Right lung (tissue), 10 donors: ENCODE measurements around the gene ZNF692. TPM values are rescaled to one million over a fixed set of nuclear protein-coding genes. Genes with fewer than 3 reads are reported as not detected.
"Not testable (repeated sequence)": the region's sequence is repeated elsewhere in the genome, so short reads cannot be mapped to it uniquely, and the experiment has no call there.

Source experiments
- DNase-seq, 2 donors: peaks; one replicate each; pipeline ENCODE4 v3.0.0-alpha.2; 2013
- long read RNA-seq, 8 donors: transcript quantifications; one replicate each; lab custom pipeline, GENCODE V29; 2026
- polyA plus RNA-seq, 5 donors: library from polyadenylated mRNA; unstranded; fragments of 120-200 nt; gene quantifications; one replicate each; pipeline versions ENCODE4 v1.2.1 to v1.2.3, GENCODE V29; 2013; ENCODE audit warnings: inconsistent platforms in 1 of 5, low replicate concordance in 1 of 5; ENCODE audit not compliant: insufficient read length in 5 of 5, insufficient read depth in 1 of 5

ZNF692 gene, protein sequence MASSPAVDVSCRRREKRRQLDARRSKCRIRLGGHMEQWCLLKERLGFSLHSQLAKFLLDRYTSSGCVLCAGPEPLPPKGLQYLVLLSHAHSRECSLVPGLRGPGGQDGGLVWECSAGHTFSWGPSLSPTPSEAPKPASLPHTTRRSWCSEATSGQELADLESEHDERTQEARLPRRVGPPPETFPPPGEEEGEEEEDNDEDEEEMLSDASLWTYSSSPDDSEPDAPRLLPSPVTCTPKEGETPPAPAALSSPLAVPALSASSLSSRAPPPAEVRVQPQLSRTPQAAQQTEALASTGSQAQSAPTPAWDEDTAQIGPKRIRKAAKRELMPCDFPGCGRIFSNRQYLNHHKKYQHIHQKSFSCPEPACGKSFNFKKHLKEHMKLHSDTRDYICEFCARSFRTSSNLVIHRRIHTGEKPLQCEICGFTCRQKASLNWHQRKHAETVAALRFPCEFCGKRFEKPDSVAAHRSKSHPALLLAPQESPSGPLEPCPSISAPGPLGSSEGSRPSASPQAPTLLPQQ
- polyA plus RNA-seq: 10 to 100 TPM; 47.5 to 69.4 (median 56.3) TPM
- long read RNA-seq, donor 1, partial matches to known transcripts: 0 of 14 reads
- long read RNA-seq, donor 1, other reads (novel, unspliced or antisense): 0 of 14 reads
- long read RNA-seq, donor 2, partial matches to known transcripts: 0 of 4 reads
- long read RNA-seq, donor 2, other reads (novel, unspliced or antisense): 0 of 4 reads
- long read RNA-seq, donor 3, partial matches to known transcripts: 0 of 7 reads
- long read RNA-seq, donor 3, other reads (novel, unspliced or antisense): 0 of 7 reads
- long read RNA-seq, donor 4, partial matches to known transcripts: 6 of 10 reads
- long read RNA-seq, donor 4, other reads (novel, unspliced or antisense): 0 of 10 reads
- long read RNA-seq, donor 5, partial matches to known transcripts: 5 of 12 reads
- long read RNA-seq, donor 5, other reads (novel, unspliced or antisense): 0 of 12 reads
- long read RNA-seq, donor 6, transcript ZNF692-221 (2 exons, 1,031 nt): major isoform, 7 of 9 reads
- long read RNA-seq, donor 6, partial matches to known transcripts: 0 of 9 reads
- long read RNA-seq, donor 6, other reads (novel, unspliced or antisense): 0 of 9 reads
- long read RNA-seq, donor 7, partial matches to known transcripts: 0 of 6 reads
- long read RNA-seq, donor 7, other reads (novel, unspliced or antisense): 0 of 6 reads
- long read RNA-seq, donor 8, partial matches to known transcripts: 0 of 1 reads
- long read RNA-seq, donor 8, other reads (novel, unspliced or antisense): 0 of 1 reads

DNA sequence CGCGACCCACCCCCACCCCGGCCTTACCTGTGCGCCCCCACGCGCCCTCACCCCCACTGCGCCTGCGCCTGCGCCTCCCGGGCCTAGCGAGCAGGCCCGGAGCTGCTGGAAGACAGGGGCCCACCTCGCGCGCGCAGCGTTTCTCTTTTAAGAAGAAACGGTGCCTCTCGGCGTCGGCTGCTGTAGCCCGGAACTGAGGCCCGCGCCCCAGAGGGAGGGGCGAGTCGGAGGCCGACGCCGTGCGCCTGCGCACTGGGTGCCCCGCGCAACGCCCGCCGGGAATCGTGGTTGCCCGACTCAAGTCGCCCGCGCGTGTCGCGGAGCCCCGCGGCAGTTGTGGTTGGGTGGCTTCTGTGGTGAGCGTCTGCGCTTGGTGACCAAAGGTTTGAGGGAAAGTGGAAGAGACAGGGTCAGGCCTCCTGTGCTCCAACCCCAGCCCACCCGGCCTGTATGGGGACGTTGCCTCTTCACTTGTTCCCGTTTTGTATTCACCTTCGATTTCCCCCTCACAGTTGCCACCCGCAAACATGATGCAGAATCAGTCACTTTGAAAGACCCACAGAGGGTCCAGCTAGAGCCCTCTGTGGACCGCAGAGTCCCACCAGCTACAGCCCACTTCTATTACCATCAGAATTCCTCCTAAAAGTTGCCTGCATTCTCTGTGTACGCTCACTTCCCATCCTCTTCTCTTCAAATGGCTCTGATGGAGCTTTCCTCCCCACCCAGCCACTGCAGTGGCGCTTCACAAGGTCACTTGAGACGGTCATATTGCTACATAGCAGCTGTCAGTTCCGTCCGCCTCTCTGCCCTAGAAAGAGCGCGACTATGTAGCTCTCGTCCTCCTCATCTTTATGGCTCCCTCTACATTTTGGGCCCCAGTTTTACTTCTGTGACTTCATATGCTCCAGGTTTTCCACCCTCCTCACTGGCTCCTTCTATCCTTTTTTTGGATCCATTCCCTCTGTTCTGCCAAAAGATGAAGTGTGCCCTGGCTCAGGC lies at the start of gene ZNF692:
TSS of gene ZNF692 (minus strand) at position 195 of the 999 bp plus-strand sequence. CDS start 776 bp downstream, outside the sequence.
- peak; percentile 95 for DNase-seq

DNA sequence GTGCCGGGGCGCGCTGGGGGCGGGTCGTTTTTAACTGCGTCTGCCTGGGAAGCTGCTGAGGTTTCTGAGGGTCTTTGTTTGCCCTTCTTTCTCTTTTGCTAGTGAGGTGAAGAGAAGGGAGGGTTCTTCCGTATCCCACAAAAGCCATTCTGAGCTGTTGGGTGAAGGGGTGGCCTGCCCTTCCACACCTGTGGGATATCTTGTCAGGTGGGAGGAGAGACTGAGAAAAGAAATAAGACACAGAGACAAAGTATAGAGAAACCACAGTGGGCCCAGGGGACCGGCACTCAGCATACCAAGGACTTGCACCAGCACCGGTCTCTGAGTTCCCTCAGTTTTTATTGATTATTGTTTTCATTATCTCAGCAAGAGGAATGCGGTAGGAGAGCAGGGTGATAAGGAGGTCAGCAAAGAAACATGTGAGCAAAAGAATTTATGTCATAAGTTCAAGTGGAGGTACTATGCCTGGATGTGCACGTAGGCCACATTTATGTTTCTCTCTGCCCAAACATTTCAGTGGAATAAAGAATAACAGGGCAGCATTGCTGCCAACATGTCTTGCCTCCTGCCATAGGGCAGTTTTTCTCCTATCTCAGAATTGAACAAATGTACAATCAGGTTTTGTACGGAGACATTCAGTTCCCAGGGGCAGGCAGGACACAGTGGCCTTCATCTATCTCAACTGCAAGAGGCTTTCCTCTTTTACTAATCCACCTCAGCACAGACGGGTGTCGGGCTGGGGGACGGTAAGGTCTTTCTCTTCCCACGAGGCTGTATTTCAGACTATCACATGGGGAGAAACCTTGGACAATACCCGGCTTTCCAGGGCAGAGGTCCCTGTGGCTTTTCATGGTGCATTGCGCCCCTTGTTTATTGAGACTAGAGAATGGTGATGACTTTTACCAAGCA lies 48.1 kb upstream of the ZNF692 start:
- no peak for DNase-seq

DNA sequence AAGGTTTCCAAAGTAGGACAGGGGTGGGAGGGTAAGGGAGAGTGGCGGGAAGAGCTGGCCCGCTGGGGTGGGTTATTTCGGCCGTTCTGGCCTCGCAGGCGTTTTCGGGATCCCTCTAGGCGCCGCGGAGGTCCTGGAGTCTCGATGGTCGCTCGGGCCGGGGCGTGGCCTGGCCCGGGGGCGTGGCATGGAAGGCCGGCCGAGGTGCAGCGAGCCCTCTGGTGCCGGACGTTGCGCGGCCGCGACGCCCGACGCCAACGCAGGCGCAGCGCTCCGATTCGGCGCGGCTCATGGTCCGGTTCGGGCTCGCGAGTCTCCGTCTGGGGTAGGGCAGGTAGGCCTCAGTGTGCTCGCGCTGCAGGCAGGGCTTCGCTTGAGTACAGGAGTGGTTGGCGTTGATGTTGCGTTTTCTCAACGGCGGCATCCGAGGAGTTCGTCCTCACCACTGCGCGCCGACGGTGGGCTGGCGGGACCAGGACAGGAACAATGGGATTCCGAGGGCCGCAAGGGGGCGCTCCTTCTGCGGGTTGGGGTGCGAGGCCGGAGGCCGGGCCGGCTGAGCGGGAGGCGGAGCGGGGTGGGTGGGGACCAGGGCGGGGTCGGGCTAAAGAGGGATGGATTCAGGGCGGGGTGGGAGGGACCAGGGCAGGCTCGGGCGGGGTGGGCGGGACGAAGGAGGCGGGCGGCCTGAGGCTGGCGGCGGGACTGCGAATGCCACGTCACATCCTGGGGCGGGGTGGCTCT lies 47.3 kb upstream of the ZNF692 start, which contains the start of gene PGBD2:
TSS of gene PGBD2 (plus strand) at position 227 of the 744 bp plus-strand sequence. CDS start 7,628 bp downstream, outside the sequence.
- peak; percentile 92 to 93 for DNase-seq

DNA sequence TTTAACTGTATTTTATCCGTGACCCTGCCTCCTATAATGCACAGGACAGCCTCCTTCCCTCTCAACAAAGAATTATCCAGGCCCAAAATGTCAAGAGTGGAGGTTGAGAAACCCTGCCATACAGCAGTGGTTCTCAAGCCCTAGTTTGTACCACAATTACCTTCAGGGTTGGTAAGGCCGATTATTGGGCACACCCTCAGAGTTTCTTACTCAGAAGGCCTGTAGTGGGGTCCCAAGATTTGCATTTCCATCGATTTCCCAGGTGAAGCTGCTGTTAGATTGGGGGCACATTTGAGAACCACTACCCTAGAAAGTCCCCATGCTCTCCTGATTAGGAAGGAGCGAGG lies 46.8 kb upstream of the ZNF692 start:
- DNase-seq: no peak

DNA sequence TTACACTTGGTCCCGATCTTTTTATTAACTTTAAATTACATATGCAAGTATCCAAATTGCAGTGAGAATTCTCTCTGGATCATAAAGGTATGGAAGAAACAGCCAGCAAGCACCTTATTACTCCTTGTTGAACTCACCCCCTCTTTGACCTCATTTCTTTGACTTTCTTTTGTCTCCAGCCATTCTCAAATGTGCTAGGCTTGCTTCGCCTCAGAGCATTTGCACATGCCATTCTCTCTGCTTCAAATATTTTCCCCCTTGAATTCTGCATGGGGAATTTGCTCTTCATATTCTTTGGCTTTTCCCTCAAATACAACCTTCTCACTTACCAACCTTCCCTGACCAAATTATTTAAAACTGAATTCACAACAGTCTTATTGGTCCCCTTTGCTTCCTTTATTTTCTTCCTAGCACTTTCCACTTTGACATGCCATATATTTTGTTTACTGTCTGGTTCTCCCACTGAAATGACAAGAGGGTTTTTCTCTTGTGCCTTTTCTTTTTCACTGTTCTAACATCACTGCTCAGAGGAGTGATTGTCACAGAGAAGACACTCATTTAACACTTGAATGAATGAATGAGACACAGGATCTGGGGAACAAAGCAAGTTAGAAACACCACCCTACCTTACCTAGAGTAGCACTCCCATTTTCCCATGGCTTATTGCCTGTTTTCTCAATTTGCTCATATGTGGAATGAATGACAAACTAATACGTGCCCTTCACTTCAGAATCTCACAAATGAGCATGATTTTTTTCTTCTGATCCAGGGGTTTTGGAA lies 45.7 kb upstream of the ZNF692 start:
- DNase-seq: no peak

DNA sequence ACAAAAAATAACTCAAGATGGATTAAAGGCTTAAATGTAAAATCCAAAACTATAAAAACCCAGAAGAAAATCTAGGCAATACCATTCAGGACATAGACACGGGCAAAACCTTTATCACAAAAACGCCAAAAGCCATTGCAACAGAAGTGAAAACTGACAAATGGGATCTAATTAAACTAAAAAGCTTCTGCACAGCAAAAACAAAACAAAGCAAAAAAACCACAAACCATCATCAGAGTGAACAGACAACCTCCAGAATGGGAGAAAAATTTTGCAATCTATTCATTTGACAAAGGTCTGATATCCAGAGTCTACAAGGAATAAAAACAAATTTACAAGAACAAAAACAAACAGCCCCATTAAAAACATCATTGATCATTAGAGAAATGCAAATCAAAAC lies 42.7 kb upstream of the ZNF692 start:
- DNase-seq: no peak

DNA sequence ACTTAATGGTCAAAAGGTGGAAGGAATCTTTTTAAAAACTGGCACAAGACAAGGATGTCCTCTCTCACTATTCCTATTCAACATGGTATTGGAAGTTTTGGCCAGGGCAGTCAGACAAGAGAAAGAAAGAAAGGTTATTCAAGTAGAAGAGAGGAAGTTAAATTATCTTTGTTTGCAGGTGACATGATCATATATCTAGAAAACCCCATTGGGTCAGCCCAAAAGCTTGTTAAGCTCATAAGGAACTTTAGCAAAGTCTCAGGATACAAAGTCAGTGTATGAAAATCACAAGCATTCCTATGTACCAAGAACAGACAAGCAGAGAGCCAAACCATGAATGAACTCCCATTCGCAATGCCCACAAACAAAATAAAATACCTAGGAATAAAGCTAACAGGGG lies 41.8 kb upstream of the ZNF692 start:
- no peak for DNase-seq

DNA sequence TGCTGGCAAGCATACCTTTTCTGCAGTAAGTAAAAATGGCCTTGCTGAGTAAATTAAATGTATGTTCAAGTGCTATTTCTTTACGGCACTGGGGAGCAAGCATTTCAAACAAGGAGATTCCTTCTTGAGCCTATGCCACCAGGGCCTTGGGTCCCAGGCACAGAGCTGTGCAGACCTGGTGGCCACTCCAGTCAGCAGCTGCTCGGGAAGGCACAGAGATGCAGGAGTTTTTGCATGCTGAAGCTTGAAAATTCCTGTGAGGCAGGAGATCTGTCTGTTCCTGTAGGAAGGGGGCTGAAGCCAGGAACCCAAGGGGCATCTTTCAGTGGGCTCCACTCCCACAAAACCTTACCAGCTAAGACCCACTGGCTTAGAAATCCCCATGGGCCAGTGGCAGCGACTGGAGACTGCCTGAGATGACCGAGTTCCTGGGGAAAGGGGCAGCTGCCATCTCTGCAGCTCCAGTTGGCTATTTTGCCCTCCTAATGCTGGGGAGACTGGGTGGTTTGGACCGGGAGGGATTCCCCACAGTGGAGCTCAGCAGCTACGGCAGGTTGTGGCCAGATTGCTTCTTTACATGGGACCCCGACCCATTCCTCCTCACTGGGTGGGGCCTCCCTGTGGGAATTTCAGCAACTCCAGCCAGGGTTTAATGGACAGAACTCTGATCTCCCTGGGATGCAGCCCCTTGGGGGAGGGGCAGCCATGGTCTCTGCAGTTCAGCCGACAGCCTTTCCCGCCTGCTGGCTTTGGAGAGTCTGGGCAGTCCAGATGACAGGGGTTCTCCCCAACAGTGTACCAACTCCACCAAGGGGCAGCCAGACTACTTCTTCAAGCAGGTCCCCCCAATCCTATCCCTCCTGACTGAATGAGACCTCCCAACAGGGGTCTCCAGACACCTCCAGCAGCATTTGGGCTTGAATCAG lies 38.8 kb upstream of the ZNF692 start:
- no peak for DNase-seq

DNA sequence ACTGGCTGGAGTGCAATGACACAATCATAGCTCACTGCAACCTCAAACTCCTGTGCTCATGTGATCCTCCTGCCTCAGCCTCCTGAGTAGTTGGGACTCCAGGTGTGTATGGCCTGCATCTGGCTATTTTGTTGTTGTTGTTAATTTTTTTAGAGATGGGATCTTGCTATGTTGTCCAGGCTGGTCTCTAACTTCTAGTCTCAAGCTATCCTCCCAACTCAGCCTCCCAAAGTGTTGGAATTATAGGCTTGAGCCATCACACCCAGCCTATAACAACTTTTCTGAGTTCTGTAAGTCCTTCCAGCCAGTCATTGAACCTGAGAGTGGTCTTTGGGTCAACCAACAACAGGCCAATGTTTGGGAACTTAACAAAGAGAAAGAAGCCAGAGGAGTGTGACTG lies 36.0 kb upstream of the ZNF692 start:
- DNase-seq: no peak

DNA sequence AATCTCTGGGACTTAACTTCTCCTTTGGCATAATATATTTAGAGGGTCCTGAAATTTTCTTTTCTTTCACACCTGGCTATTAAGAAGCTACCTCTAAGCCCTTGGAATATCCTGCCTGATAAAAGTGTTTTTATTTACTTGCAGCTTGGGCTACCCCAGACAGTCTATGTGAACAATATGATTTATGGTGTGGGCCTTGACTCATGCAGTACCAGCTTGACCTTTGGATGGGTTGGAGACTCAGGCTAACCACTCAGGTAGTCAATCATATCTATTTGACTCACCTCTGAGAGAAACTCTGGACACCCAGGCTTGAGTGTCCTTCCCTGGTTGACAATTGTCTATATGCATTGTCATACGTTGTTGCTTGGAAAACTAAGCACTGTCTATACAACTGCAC lies 33.7 kb upstream of the ZNF692 start:
- DNase-seq: no peak

DNA sequence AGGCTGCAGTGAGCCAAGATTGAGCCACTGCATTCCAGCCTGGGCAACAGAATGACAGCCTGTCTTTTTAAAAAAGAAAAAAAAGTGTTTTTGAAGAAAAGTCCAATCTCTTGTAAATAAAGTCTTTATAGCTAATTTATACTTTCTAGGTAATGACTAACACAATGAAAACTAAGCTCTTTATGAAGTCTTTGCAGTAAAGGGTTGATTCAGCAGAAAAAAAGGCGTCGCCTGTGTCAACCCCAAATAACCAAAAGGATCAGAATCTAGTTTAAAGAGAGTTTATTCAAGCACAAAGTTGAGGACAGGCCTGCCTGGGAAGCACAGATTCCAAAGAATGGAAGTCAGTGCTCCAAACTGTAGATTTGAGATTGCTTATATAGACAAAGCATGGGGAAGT lies 32.9 kb upstream of the ZNF692 start:
- DNase-seq: no peak

DNA sequence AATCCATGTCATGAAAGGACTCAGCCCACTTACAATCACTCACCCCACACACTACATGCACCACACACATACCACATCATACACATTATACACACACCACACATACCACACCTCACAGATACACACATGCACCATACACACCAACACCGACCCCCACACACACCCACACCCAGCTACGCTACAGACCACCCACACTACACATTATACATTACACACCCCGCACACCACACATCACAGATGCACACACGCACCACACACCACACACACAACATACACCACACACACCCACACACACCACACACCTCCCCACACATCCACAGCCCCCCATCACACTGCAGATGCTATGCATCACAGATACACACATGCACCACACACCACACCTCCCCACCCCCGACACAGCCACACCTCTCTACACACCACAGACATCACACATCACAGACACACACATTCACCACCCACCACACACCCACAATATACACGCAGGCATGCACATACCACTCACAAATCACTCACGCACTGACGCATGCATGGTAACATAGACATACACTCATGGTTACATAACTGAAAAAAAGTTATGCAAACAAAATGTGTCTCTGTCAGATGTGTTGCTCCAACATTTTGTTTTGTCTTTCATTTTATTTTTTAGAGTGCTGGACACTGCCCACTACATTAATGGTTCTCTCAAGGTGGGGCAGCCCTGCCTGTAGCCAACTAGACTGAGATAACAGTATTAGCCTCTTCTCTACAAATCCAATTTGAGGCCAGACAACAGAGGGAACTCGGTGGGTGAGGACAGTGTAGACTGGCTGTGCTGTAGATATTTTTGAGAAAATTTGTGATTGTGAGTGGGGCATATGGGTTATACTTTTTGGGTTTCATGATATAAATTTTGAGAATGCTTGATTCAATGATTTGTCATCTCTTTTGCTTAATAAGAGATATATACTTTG lies 31.9 kb upstream of the ZNF692 start:
- no peak for DNase-seq

DNA sequence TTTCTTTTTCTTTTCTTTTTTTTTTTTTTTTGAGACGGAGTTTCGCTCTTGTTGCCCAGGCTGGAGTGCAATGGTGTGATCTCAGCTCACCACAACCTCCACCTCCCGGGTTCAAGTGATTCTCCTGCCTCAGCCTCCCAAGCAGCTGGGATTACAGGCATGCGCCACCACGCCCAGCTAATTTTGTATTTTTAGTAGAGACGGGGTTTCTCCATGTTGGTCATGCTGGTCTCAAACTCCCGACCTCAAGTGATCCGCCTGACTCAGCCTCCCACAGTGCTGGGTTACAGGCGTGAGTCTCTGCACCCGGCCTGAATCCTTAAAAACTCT lies 31.0 kb upstream of the ZNF692 start:
- not testable (repeated sequence) for DNase-seq

DNA sequence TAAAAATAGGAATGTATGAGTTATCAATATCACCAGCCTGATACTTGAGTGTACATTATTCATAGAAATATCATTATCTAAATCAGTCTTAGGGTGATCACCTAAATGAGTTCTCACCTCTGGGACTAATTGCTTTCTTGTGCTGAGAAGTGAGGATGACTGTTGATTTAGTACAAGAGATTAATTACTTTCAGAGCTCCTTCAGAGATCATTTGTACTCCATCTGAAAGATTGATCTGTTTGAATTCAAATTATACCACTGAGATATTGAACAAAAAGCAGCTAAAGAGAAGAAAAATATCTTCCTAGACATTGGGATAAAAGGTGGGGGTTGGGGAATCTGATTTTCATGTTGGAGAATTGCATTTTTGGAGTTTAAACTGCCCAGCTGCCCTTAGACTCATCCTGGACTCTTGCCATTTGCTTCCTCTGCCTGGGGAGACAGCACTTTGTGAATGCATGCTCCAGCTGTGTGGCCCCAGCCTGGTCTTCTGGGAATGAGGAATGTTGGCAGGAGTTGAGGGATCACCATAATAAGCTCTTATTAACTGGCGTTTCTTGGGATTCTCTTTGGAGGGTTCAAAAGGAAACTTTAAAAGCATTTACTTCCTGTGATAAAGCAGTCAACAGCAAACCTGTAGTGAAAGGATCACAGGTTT lies 27.5 kb upstream of the ZNF692 start:
- no peak for DNase-seq

DNA sequence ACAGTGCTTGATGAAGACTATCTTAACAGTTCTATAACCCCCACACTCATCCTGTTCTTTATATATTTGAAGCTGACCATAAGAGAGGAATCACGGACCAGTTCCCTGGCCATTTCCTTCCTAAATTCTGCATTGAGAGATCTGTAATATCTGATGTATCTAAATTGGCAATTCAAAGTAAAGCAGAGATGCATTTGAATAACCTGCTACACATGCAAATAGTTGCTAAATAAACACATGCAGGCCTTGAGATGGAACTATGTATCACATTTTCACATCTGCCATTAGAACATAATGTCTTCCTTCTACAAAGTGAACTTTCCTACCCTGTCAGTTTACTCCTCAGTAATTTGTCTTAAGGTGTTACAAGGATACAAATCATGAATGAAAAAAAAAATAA lies 26.8 kb upstream of the ZNF692 start:
- no peak for DNase-seq
